ENCODE results near the gene ZNF597. TPM values are rescaled to one million over a fixed set of nuclear protein-coding genes. Genes with fewer than 3 reads are reported as not detected.

The ZNF597 gene
- total RNA-seq, 1 experiment from 2014 or later = 3.2 TPM

GRCh38 chr16:3476409-3476808 is 33.1 kb upstream of the ZNF597 start:
- H3K9ac ChIP-seq (ENCODE audit: low read length) = no peak overlapping the region
- H3K9me3 ChIP-seq (ENCODE audit: control insufficient read depth in 1 of 2, insufficient read depth in 1 of 2, low read depth in 1 of 2, low read length in 2 of 2) = no peaks in the 10 kb centered on the region
- no peak for TF ChIP-seq SIN3A (IDR thresholded peaks at IDR 0.05; ENCODE audit: low read depth)
- TF ChIP-seq POLR2A (IDR thresholded peaks at IDR 0.05; ENCODE audit: borderline replicate concordance, extremely low read depth, insufficient read depth, insufficient read length) = no peak
- TF ChIP-seq ZBTB33 (IDR thresholded peaks at IDR 0.05; ENCODE audit: extremely low read depth, insufficient replicate concordance, low read length) = no peak
- no peak for TF ChIP-seq CTCF (IDR thresholded peaks at IDR 0.05 in 2 of 3, conservative IDR thresholded peaks at IDR 0.05 in 1 of 3; ENCODE audit: borderline replicate concordance in 1 of 3, insufficient read depth in 1 of 3, low read depth in 2 of 3, low read length in 2 of 3)
- no peak for TF ChIP-seq YY1 (IDR thresholded peaks at IDR 0.05; ENCODE audit: extremely low read depth, insufficient replicate concordance, low read depth, low read length)
- TF ChIP-seq ZFX (IDR thresholded peaks at IDR 0.05) = no peak
- ChIA-PET CTCF (no interaction called here), POLR2A (no interaction called here), RAD21 (ENCODE audit: low non-redundant PET in 1 of 2, low total read pairs in 2 of 2, uncharacterized antibody in 2 of 2, unreplicated experiment in 2 of 2) (no interaction called here)
- H3K4me2 ChIP-seq (ENCODE audit: low read length) = no peak overlapping the region
- H3K36me3 ChIP-seq (ENCODE audit: control insufficient read depth in 1 of 2, insufficient read depth in 2 of 2, low read length in 2 of 2) = peaks cover 3 to 8% of the 10 kb centered on the region in 2 experiments; a peak in 3 of 4 replicates
- H3K9me2 ChIP-seq (ENCODE audit: insufficient read depth) = no peaks in the 10 kb centered on the region
- H3K27ac ChIP-seq (ENCODE audit: low read depth, low read length) = no peak overlapping the region
- BruUV-seq (replicated peaks) = no TSS peak
- intact Hi-C loops (cut with micrococcal nuclease) = no loop called here
- peaks cover 77% of the 10 kb centered on the region for H3K79me2 ChIP-seq (ENCODE audit: insufficient read depth, low read length)
- no peak for ATAC-seq
- DNase-seq (ENCODE audit: low read depth, low spot score) = no peak
- no peak overlapping the region for H2AFZ ChIP-seq (ENCODE audit: low read depth, low read length, poor library complexity, severe bottlenecking)
- H3K27me3 ChIP-seq (ENCODE audit: insufficient read depth, low read length) = no peaks in the 10 kb centered on the region
- no peak overlapping the region for H3K4me3 ChIP-seq (replicated peaks in 1 of 2; ENCODE audit: low read depth in 1 of 2, low read length in 2 of 2)
- no peaks in the 10 kb centered on the region for H4K20me1 ChIP-seq (ENCODE audit: insufficient read depth)
- no peaks in the 10 kb centered on the region for H3K4me1 ChIP-seq (ENCODE audit: control insufficient read depth in 1 of 2, insufficient read depth in 2 of 2, low read length in 2 of 2)
